H1 (cell line): Measurements from ENCODE around the gene SPIRE1. TPM values are rescaled to one million over a fixed set of nuclear protein-coding genes. Genes with fewer than 3 reads are reported as not detected.

ENCODE experiments used
- CTCF ChIA-PET: fragments of 300-600 bp; sonication (Branson Sonifier 250); formaldehyde crosslinking; loops from one replicate; lab custom pipeline; 2021; ENCODE audit not compliant: partially characterized antibody; lab: Charles Lee
- POLR2A ChIA-PET: fragments of 300-600 bp; sonication (Branson Sonifier 250); formaldehyde crosslinking; loops from one replicate; lab custom pipeline; 2021; ENCODE audit warnings: inconsistent platforms; ENCODE audit not compliant: partially characterized antibody; lab: Charles Lee
- DNase-seq, 2 experiments: peaks; one replicate each; pipeline versions ENCODE4 v3.0.0 to v3.0.0-alpha.2; 2010 to 2022; ENCODE audit warnings: low spot score in 2 of 2, low read depth in 1 of 2, mixed read lengths in 1 of 2
- FAIRE-seq: peaks from 2 replicates; lab custom pipeline; 2011; peaks lifted over from hg19 to GRCh38; lab: Jason Lieb, UNC
- H2AFZ ChIP-seq: 2 replicates; pipeline ENCODE4 v1.8.1; 2012; ENCODE audit warnings: low read length, inconsistent platforms
- H2AK5ac ChIP-seq: 2 replicates; pipeline ENCODE4 v1.6.1; 2013; ENCODE audit warnings: low read depth, low read length
- H2BK120ac ChIP-seq: replicated peaks from 2 replicates; pipeline ENCODE3; 2013; ENCODE audit warnings: low read depth, low read length, inconsistent platforms
- H2BK12ac ChIP-seq: 2 replicates; pipeline ENCODE4 v1.6.1; 2013; ENCODE audit warnings: low read depth, low read length
- H2BK15ac ChIP-seq: 2 replicates; pipeline ENCODE4 v1.6.1; 2013; ENCODE audit warnings: low read length
- H2BK20ac ChIP-seq: 2 replicates; pipeline ENCODE4 v1.6.1; 2013; ENCODE audit warnings: low read length
- H2BK5ac ChIP-seq: 2 replicates; pipeline ENCODE4 v1.6.1; 2013; ENCODE audit warnings: low read depth, low read length
- H3K14ac ChIP-seq: 2 replicates; pipeline ENCODE4 v1.6.1; 2013; ENCODE audit warnings: inconsistent platforms; ENCODE audit not compliant: insufficient read length
- H3K18ac ChIP-seq: 2 replicates; pipeline ENCODE4 v1.6.1; 2013; ENCODE audit warnings: low read length; ENCODE audit errors: extremely low read depth
- H3K23ac ChIP-seq: 2 replicates; pipeline ENCODE4 v1.6.1; 2013; ENCODE audit warnings: inconsistent platforms; ENCODE audit not compliant: insufficient read length
- H3K23me2 ChIP-seq: 2 replicates; pipeline ENCODE4 v1.6.1; 2013; ENCODE audit warnings: low read depth, low read length
- H3K27ac ChIP-seq: 2 replicates; pipeline ENCODE4 v1.6.1; 2011; ENCODE audit warnings: low read depth, low read length, inconsistent platforms
- H3K27me3 ChIP-seq, 4 experiments: replicated peaks in 1 of 4; 1 replicate in 1 of 4; 2 replicates in 3 of 4; pipeline versions ENCODE4 v1.6.1 to v1.8.1; 2011 to 2013; ENCODE audit warnings: low read length in 3 of 4, mild to moderate bottlenecking in 3 of 4, inconsistent platforms in 2 of 4, mixed read lengths in 2 of 4, moderate library complexity in 1 of 4; ENCODE audit not compliant: control insufficient read depth in 3 of 4, insufficient read depth in 3 of 4; ENCODE audit errors: extremely low read depth in 1 of 4
- H3K36me3 ChIP-seq, 4 experiments: 2 replicates each; pipeline versions ENCODE4 v1.6.1 to v1.8.1; 2011 to 2013; ENCODE audit warnings: mild to moderate bottlenecking in 4 of 4, low read length in 3 of 4, moderate library complexity in 2 of 4, control low read depth in 1 of 4, inconsistent platforms in 1 of 4; ENCODE audit not compliant: insufficient read depth in 4 of 4, control insufficient read depth in 2 of 4
- H3K4ac ChIP-seq: replicated peaks from 2 replicates; pipeline ENCODE3; 2013; ENCODE audit warnings: low read length, low read depth, mixed read lengths, inconsistent platforms; ENCODE audit not compliant: insufficient read length
- H3K4me1 ChIP-seq, 4 experiments: replicated peaks in 1 of 4; 1 replicate in 1 of 4; 2 replicates in 3 of 4; pipeline versions ENCODE4 v1.6.1 to v1.8.1; 2011 to 2013; ENCODE audit warnings: low read length in 3 of 4, inconsistent platforms in 2 of 4, mixed read lengths in 1 of 4; ENCODE audit not compliant: insufficient read depth in 4 of 4, control insufficient read depth in 3 of 4
- H3K4me2 ChIP-seq, 2 experiments: 2 replicates each; pipeline versions ENCODE4 v1.6.1 to v1.8.1; 2011 to 2013; ENCODE audit warnings: low read depth in 2 of 2, low read length in 2 of 2, control low read depth in 1 of 2, inconsistent platforms in 1 of 2, mild to moderate bottlenecking in 1 of 2; ENCODE audit not compliant: insufficient read depth in 1 of 2
- H3K4me3 ChIP-seq, 4 experiments: fragments of 200-600, 300-600 bp in 1 of 4; sonication (generic), shearing (Covaris generic), sonication (Bioruptor Twin) in 1 of 4; 2 replicates each; pipeline versions ENCODE4 v1.5.1 to v1.8.1; 2011 to 2016; ENCODE audit warnings: low read length in 4 of 4, low read depth in 3 of 4, control low read depth in 2 of 4, inconsistent platforms in 2 of 4, mild to moderate bottlenecking in 2 of 4, mixed read lengths in 1 of 4, moderate library complexity in 1 of 4; ENCODE audit not compliant: insufficient read depth in 2 of 4; ENCODE audit errors: extremely low read depth in 1 of 4
- H3K56ac ChIP-seq: replicated peaks from 2 replicates; pipeline ENCODE3; 2013; ENCODE audit warnings: low read depth, mild to moderate bottlenecking, mixed read lengths, low read length, inconsistent platforms; ENCODE audit not compliant: insufficient read length
- H3K79me1 ChIP-seq: 2 replicates; pipeline ENCODE4 v1.6.1; 2013; ENCODE audit warnings: low read depth, low read length, control low read depth
- H3K79me2 ChIP-seq, 2 experiments: 2 replicates each; pipeline versions ENCODE4 v1.6.1 to v1.8.1; 2012 to 2013; ENCODE audit warnings: low read length in 2 of 2, mild to moderate bottlenecking in 2 of 2, inconsistent platforms in 1 of 2; ENCODE audit not compliant: insufficient read depth in 2 of 2, control insufficient read depth in 1 of 2
- H3K9ac ChIP-seq, 4 experiments: replicated peaks in 1 of 4; 1 replicate in 1 of 4; 2 replicates in 3 of 4; pipeline versions ENCODE4 v1.6.1 to v1.8.1; 2011 to 2013; ENCODE audit warnings: low read depth in 3 of 4, low read length in 3 of 4, control low read depth in 2 of 4, mild to moderate bottlenecking in 2 of 4, moderate library complexity in 2 of 4, inconsistent platforms in 1 of 4; ENCODE audit errors: extremely low read depth in 1 of 4
- H3K9me3 ChIP-seq, 2 experiments: 2 replicates each; pipeline versions ENCODE4 v1.6.1 to v1.8.1; 2012 to 2013; ENCODE audit warnings: mild to moderate bottlenecking in 2 of 2, moderate library complexity in 2 of 2, control low read depth in 1 of 2, inconsistent platforms in 1 of 2, low read depth in 1 of 2, low read length in 1 of 2, mixed read lengths in 1 of 2; ENCODE audit not compliant: insufficient read depth in 2 of 2
- H4K20me1 ChIP-seq, 2 experiments: replicated peaks in 1 of 2; 2 replicates each; pipeline versions ENCODE3 to v1.8.1; 2011 to 2013; ENCODE audit warnings: inconsistent platforms in 2 of 2, low read length in 2 of 2, mild to moderate bottlenecking in 1 of 2; ENCODE audit not compliant: insufficient read depth in 2 of 2, control insufficient read depth in 1 of 2
- H4K5ac ChIP-seq: 2 replicates; pipeline ENCODE4 v1.6.1; 2013; ENCODE audit warnings: low read length, low read depth, mixed read lengths, inconsistent platforms; ENCODE audit not compliant: insufficient read length
- H4K8ac ChIP-seq: 2 replicates; pipeline ENCODE4 v1.8.0; 2013; ENCODE audit warnings: mild to moderate bottlenecking, moderate library complexity, low read length, inconsistent platforms; ENCODE audit not compliant: insufficient read depth; ENCODE audit errors: extremely low read depth
- H4K91ac ChIP-seq: replicated peaks from 2 replicates; pipeline ENCODE3; 2013; ENCODE audit warnings: low read length, mixed read lengths, inconsistent platforms; ENCODE audit not compliant: insufficient read length
- MAX ChIP-seq: IDR thresholded peaks from 2 replicates; pipeline ENCODE4 v1.6.1; 2012; ENCODE audit warnings: inconsistent platforms
- TAF1 ChIP-seq: IDR thresholded peaks from 2 replicates; pipeline ENCODE4 v1.6.1; 2011; ENCODE audit warnings: mild to moderate bottlenecking, low read depth, low read length
- WGBS, 2 experiments: shearing (Covaris generic) in 1 of 2; methylation state at CpG; one replicate each; pipeline versions ENCODE4 v1.1.6 to v1.1.7; 2013 to 2015; ENCODE audit warnings: low lambda C conversion rate in 2 of 2, mixed read lengths in 2 of 2, inconsistent platforms in 1 of 2, low coverage in 1 of 2, missing lambda C conversion rate in 1 of 2; ENCODE audit not compliant: insufficient replicate concordance in 2 of 2, insufficient coverage in 1 of 2, insufficient read length in 1 of 2; ENCODE audit errors: extremely low coverage in 1 of 2, missing lambda C conversion rate in 1 of 2; 5-methylcytosine and 5-hydroxymethylcytosine counted together
- polyA plus RNA-seq, 7 experiments: library from polyadenylated mRNA; depleted of rRNA in 3 of 7; stranded (reverse) in 5 of 7; unstranded in 2 of 7; fragments of >200 nt in 5 of 7; fragments of 200-250 nt in 2 of 7; gene quantifications; 1 replicate in 5 of 7; 2 replicates in 1 of 7; 4 replicates in 1 of 7; pipeline versions ENCODE4 v1.2.1 to v1.2.3, GENCODE V29; 2011 to 2013; ENCODE audit warnings: missing spikeins in 2 of 7, mixed read lengths in 2 of 7
- total RNA-seq: library from RNA; stranded (reverse); fragmentation: NEBNext Ultra II Directional; extraction: Animal tissue kit (Norgen Biotek cat#: 25700); gene quantifications from 2 replicates; pipeline ENCODE4 v1.2.1, GENCODE V29; 2021

SPIRE1 gene
- total and polyA plus RNA-seq, 2 of the 8 experiments (the other 6 are each of a cell fraction or from before 2014, with no cell fraction given), result 6.0 to 21.5 TPM

GRCh38 chr18:12451428-12451827 lies 206.5 kb downstream of the SPIRE1 start:
- Histone ChIP-seq H2BK12ac (no peak overlapping the region), H2AK5ac (no peak overlapping the region), H3K56ac (no peak overlapping the region), H3K27ac (no peak overlapping the region), H3K9me3 (no peaks in the 10 kb centered on the region), H3K9ac (no peak overlapping the region), H3K23ac (no peak overlapping the region), H2BK5ac (no peak overlapping the region), H2AFZ (no peak overlapping the region), H2BK20ac (no peak overlapping the region), H3K14ac (no peak overlapping the region), H3K79me2 (no peaks in the 10 kb centered on the region), H3K4me1 (no peaks in the 10 kb centered on the region), H4K5ac (no peak overlapping the region), H3K79me1 (no peaks in the 10 kb centered on the region), H2BK120ac (no peak overlapping the region), H4K20me1 (no peaks in the 10 kb centered on the region), H2BK15ac (no peak overlapping the region), H3K18ac (no peak overlapping the region), H4K8ac (no peak overlapping the region), H3K4me2 (no peak overlapping the region), H3K23me2 (no peaks in the 10 kb centered on the region; the same call in 1 of the 2 replicates), H3K27me3 (no peaks in the 10 kb centered on the region), H3K4me3 (no peak overlapping the region), H4K91ac (no peak overlapping the region), H3K4ac (no peak overlapping the region), H3K36me3 (peaks cover 0 to 6% (median 3%) of the 10 kb centered on the region in 4 experiments; a peak in 5 of 8 replicates)
- FAIRE-seq, result no peak
- POLR2A ChIA-PET, result interaction anchor here (0.6 to 1.2 kb wide), 2 partner anchors 13 to 32 kb away, joined by 4 read pairs; no protein-coding TSS in a partner anchor
- TF ChIP-seq MAX (peak; percentile 42; the same call in 1 of the 2 replicates), TAF1 (no peak)
- 82% methylated on average over 4 of the region's 4 CpGs; no CpG with 5 or more reads in 1 of the 2 experiments for WGBS, 2 experiments
- no peak for DNase-seq
- CTCF ChIA-PET, result interaction anchor here (0.8 to 2.2 kb wide), 4 partner anchors 11 to 28 kb away, joined by 3 to 5 read pairs (median 4); no protein-coding TSS in a partner anchor
